BE2C (cell line): ENCODE measurements around the gene PDE3A.

Experiments used
- DNase-seq: peaks from one replicate; pipeline ENCODE4 v3.0.0-alpha.2; 2020
- H3K27me3 ChIP-seq: fragments of 250-450 bp; sonication (Bioruptor Pico); 2 replicates; pipeline ENCODE4 v1.5.1; 2020; ENCODE audit warnings: mild to moderate bottlenecking
- H3K36me3 ChIP-seq: fragments of 250-450 bp; sonication (Bioruptor Pico); 2 replicates; pipeline ENCODE4 v1.5.1; 2020; ENCODE audit warnings: mild to moderate bottlenecking
- H3K4me1 ChIP-seq: fragments of 250-450 bp; sonication (Bioruptor Pico); 2 replicates; pipeline ENCODE4 v1.5.1; 2020
- H3K4me3 ChIP-seq: 2 replicates; pipeline ENCODE4 v1.5.1; 2011; ENCODE audit warnings: low read depth, low read length
- H3K9me3 ChIP-seq: fragments of 250-450 bp; sonication (Bioruptor Pico); 2 replicates; pipeline ENCODE4 v1.5.1; 2020
- CTCF ChIP-seq: IDR thresholded peaks from 2 replicates; pipeline ENCODE4 v1.5.1; 2012; ENCODE audit warnings: mild to moderate bottlenecking, low read depth, low read length

PDE3A gene

GRCh38 chr12:20657496-20657895 lies 289.2 kb downstream of the PDE3A start:
- Histone ChIP-seq H3K4me3 (no peak overlapping the region), H3K36me3 (no peaks in the 10 kb centered on the region), H3K4me1 (no peaks in the 10 kb centered on the region), H3K9me3 (no peaks in the 10 kb centered on the region), H3K27me3 (no peaks in the 10 kb centered on the region)
- no peak for DNase-seq
- no peak for TF ChIP-seq CTCF

GRCh38 chr12:20681334-20681733 lies 313.0 kb downstream of the PDE3A start:
- H3K36me3 ChIP-seq, result no peaks in the 10 kb centered on the region
- TF ChIP-seq CTCF, result no peak
- H3K27me3 ChIP-seq, result no peaks in the 10 kb centered on the region
- no peaks in the 10 kb centered on the region for H3K4me1 ChIP-seq
- no peaks in the 10 kb centered on the region for H3K9me3 ChIP-seq
- DNase-seq, result no peak
- no peak overlapping the region for H3K4me3 ChIP-seq

- no peak for TF ChIP-seq CTCF
- Histone ChIP-seq H3K9me3 (no peaks in the 10 kb centered on the region), H3K4me1 (no peaks in the 10 kb centered on the region; the same call in 1 of the 2 replicates), H3K36me3 (no peaks in the 10 kb centered on the region), H3K27me3 (peaks cover 8% of the 10 kb centered on the region), H3K4me3 (no peak within 1 kb of the TSS)
- DNase-seq, result no peak
Measured at GRCh38 chr12:20695232-20695631, 326.9 kb downstream of the PDE3A start, which contains the start of gene SLCO1C1. SLCO1C1 (plus strand) TSS chr12:20695332; CDS start chr12:20699577, 4,245 bp downstream.

- Histone ChIP-seq H3K4me3 (no peak overlapping the region), H3K36me3 (no peaks in the 10 kb centered on the region), H3K9me3 (no peaks in the 10 kb centered on the region), H3K4me1 (no peaks in the 10 kb centered on the region), H3K27me3 (peaks cover 8% of the 10 kb centered on the region)
- no peak for TF ChIP-seq CTCF
- DNase-seq, result no peak
Measured at GRCh38 chr12:20696181-20696905, 328.0 kb downstream of the PDE3A start.

- no peak for DNase-seq
- Histone ChIP-seq H3K4me3 (no peak overlapping the region), H3K27me3 (peaks cover 17% of the 10 kb centered on the region), H3K9me3 (no peaks in the 10 kb centered on the region), H3K4me1 (no peaks in the 10 kb centered on the region), H3K36me3 (no peaks in the 10 kb centered on the region)
- TF ChIP-seq CTCF, result no peak
Measured at GRCh38 chr12:20701106-20701505, 332.8 kb downstream of the PDE3A start.

- H3K27me3 ChIP-seq, result peaks cover 15% of the 10 kb centered on the region
- H3K36me3 ChIP-seq, result no peaks in the 10 kb centered on the region
- no peak overlapping the region for H3K4me3 ChIP-seq
- no peak for TF ChIP-seq CTCF
- H3K4me1 ChIP-seq, result no peaks in the 10 kb centered on the region
- no peak for DNase-seq
- H3K9me3 ChIP-seq, result no peaks in the 10 kb centered on the region
Measured at GRCh38 chr12:20704860-20705259, 336.5 kb downstream of the PDE3A start.
